ENCODE measurements around the gene OR6F1.

OR6F1 gene

DNA sequence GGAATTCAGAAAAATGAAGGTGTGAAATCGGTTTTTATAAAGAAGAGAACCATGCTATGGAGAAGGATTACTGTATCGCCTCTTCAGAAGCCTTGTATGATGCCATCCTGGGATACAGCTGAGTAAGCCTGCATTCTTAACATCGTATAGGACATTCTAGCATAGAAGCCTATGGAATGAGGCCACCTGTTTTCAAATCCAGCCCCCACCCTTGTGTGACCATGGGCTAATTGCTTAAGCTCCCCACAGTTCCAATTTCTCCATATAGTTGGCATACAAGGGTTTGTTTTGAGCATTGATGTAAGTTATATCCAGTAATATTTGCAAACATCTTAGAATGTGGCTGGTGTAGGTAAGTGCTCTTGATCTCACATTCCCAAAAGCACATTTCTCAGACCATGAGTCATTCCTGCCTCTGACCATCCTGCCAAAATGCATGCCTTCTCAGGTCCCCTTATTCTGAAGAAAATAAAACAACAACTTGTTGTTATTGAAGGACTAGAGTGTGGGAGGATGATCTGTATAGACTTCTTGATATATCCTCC, 30.0 kb upstream of the OR6F1 start:
- TF ChIP-seq, protein P1, sequence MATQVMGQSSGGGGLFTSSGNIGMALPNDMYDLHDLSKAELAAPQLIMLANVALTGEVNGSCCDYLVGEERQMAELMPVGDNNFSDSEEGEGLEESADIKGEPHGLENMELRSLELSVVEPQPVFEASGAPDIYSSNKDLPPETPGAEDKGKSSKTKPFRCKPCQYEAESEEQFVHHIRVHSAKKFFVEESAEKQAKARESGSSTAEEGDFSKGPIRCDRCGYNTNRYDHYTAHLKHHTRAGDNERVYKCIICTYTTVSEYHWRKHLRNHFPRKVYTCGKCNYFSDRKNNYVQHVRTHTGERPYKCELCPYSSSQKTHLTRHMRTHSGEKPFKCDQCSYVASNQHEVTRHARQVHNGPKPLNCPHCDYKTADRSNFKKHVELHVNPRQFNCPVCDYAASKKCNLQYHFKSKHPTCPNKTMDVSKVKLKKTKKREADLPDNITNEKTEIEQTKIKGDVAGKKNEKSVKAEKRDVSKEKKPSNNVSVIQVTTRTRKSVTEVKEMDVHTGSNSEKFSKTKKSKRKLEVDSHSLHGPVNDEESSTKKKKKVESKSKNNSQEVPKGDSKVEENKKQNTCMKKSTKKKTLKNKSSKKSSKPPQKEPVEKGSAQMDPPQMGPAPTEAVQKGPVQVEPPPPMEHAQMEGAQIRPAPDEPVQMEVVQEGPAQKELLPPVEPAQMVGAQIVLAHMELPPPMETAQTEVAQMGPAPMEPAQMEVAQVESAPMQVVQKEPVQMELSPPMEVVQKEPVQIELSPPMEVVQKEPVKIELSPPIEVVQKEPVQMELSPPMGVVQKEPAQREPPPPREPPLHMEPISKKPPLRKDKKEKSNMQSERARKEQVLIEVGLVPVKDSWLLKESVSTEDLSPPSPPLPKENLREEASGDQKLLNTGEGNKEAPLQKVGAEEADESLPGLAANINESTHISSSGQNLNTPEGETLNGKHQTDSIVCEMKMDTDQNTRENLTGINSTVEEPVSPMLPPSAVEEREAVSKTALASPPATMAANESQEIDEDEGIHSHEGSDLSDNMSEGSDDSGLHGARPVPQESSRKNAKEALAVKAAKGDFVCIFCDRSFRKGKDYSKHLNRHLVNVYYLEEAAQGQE (IDR thresholded peaks at IDR 0.05; ENCODE audit: insufficient read depth in 1 of 2, low read depth in 2 of 2, low read length in 2 of 2), result no peak
- TF ChIP-seq SIN3A (IDR thresholded peaks at IDR 0.05; ENCODE audit: borderline replicate concordance, insufficient read depth, low read length) (no peak), FOXP2 (optimal IDR thresholded peaks at IDR 0.05; ENCODE audit: borderline replicate concordance, extremely low read depth, extremely low read length, insufficient read depth) (no peak), POLR2AphosphoS5 (IDR thresholded peaks at IDR 0.05; ENCODE audit: low read depth, low read length) (no peak), TAF1 (IDR thresholded peaks at IDR 0.05; ENCODE audit: borderline replicate concordance, insufficient read depth, low read length) (no peak)

DNA sequence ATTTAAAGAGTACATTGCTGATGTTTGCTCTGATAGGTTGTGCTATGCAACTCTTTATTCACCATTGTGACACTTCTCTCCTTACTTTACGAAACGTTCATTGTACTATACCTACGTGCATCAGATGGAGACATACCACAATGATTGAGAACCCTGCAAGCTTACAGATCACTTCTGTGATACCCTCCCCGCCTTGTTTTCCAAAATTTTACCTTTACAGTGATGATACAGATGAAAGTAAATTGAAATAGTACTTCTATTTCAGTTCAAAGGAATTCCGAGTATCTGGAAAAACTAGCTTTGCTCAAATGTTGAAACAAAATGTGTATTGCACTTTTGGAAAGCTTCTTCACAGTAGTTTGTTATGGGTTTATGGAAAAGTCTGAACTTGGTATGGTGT, 25.3 kb upstream of the OR6F1 start:
- no peak for TF ChIP-seq FOXP2 (optimal IDR thresholded peaks at IDR 0.05; ENCODE audit: borderline replicate concordance, extremely low read depth, extremely low read length, insufficient read depth)
- no peak for TF ChIP-seq SIN3A (IDR thresholded peaks at IDR 0.05; ENCODE audit: borderline replicate concordance, insufficient read depth, low read length)
- no peak for TF ChIP-seq TAF1 (IDR thresholded peaks at IDR 0.05; ENCODE audit: borderline replicate concordance, insufficient read depth, low read length)
- no peak for TF ChIP-seq POLR2AphosphoS5 (IDR thresholded peaks at IDR 0.05; ENCODE audit: low read depth, low read length)
- TF ChIP-seq, protein P1 (IDR thresholded peaks at IDR 0.05; ENCODE audit: insufficient read depth in 1 of 2, low read depth in 2 of 2, low read length in 2 of 2), result no peak

DNA sequence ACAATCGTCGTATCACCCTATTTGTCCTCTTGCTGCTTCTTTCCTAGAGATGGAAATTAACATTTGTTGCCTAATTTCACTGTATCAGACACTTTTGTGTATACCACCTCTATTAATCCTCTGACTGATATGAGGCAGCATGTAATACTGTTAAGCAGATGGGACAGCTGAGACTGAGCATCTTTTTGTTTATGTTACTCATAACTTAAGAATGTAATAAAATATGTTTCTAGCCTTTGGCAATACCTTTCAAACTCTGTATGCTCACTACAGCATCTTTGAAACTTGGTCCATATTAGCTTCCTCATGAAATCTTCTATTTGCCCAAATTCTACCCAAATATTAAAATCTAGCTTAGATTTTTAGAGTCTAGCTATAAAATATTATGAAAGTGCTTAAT, 24.3 kb upstream of the OR6F1 start:
- no peak for TF ChIP-seq POLR2AphosphoS5 (IDR thresholded peaks at IDR 0.05; ENCODE audit: low read depth, low read length)
- no peak for TF ChIP-seq FOXP2 (optimal IDR thresholded peaks at IDR 0.05; ENCODE audit: borderline replicate concordance, extremely low read depth, extremely low read length, insufficient read depth)
- no peak for TF ChIP-seq TAF1 (IDR thresholded peaks at IDR 0.05; ENCODE audit: borderline replicate concordance, insufficient read depth, low read length)
- no peak for TF ChIP-seq SIN3A (IDR thresholded peaks at IDR 0.05; ENCODE audit: borderline replicate concordance, insufficient read depth, low read length)
- TF ChIP-seq, protein P1 (IDR thresholded peaks at IDR 0.05; ENCODE audit: insufficient read depth in 1 of 2, low read depth in 2 of 2, low read length in 2 of 2), result no peak

DNA sequence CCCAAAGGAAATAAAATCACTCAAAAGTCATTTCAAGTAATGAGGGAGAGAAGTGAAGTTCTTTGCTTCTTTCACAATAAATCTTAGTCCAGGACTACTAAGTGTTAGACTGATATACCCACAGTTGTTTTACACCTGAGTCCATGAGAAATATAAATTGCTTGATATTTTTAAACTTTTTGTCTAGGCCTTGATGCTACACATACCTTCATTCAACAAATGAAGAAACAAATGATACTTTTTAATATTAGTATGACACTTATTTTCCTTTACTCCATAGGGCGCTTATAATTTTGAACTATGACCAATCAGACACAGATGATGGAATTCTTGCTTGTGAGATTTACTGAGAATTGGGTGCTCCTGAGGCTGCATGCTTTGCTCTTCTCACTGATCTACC, 21.9 kb upstream of the OR6F1 start, which contains the start of gene OR14K1:
Gene OR14K1 (plus strand): TSS at position 301 of the 400 bp plus-strand sequence. CDS start 0 bp downstream, at position 301.
- TF ChIP-seq SIN3A (IDR thresholded peaks at IDR 0.05; ENCODE audit: borderline replicate concordance, insufficient read depth, low read length) (no peak), FOXP2 (optimal IDR thresholded peaks at IDR 0.05; ENCODE audit: borderline replicate concordance, extremely low read depth, extremely low read length, insufficient read depth) (no peak), POLR2AphosphoS5 (IDR thresholded peaks at IDR 0.05; ENCODE audit: low read depth, low read length) (no peak), TAF1 (IDR thresholded peaks at IDR 0.05; ENCODE audit: borderline replicate concordance, insufficient read depth, low read length) (no peak)
- TF ChIP-seq, protein P1 (IDR thresholded peaks at IDR 0.05; ENCODE audit: insufficient read depth in 1 of 2, low read depth in 2 of 2, low read length in 2 of 2), result no peak

All from PFSK-1 (cell line).